HepG2 (cell line): ENCODE measurements around the gene SOWAHB. TPM values are rescaled to one million over a fixed set of nuclear protein-coding genes. Genes with fewer than 3 reads are reported as not detected.
A peak's percentile ranks its signal among the peaks of the same experiment; 100 is the strongest.

Experiments used
- CBX1 ChIP-seq: IDR thresholded peaks from one replicate; pipeline ENCODE4 v1.6.1; 2016; ENCODE audit warnings: antibody characterized with exemption, low read depth
- MED1 ChIP-seq: sonication (generic); formaldehyde crosslinking; IDR thresholded peaks from 2 replicates; pipeline ENCODE4 v1.4.0; 2020; ENCODE audit warnings: missing genetic modification reagents
- MEIS1 ChIP-seq: sonication (generic); formaldehyde crosslinking; IDR thresholded peaks from 2 replicates; pipeline ENCODE4 v1.9.0; 2021; ENCODE audit warnings: mild to moderate bottlenecking, missing genetic modification reagents, moderate library complexity, borderline replicate concordance
- MYC ChIP-seq: sonication (generic); formaldehyde crosslinking; IDR thresholded peaks from 2 replicates; pipeline ENCODE4 v1.9.0; 2021; ENCODE audit warnings: missing genetic modification reagents, borderline replicate concordance
- NONO ChIP-seq, 2 experiments: fragments of 450-650 bp in 1 of 2; sonication (generic) in 1 of 2; formaldehyde crosslinking in 1 of 2; IDR thresholded peaks in 1 of 2; conservative IDR thresholded peaks in 1 of 2; 2 replicates each; pipeline versions ENCODE4 v1.6.1 to v1.8.0; 2017 to 2022; ENCODE audit warnings: mild to moderate bottlenecking in 1 of 2, missing genetic modification reagents in 1 of 2, moderate library complexity in 1 of 2
- PPARG ChIP-seq: conservative IDR thresholded peaks from 2 replicates; pipeline ENCODE4 v1.6.1; 2016; ENCODE audit warnings: missing biosample characterization, missing genetic modification reagents
- REXO4 ChIP-seq: sonication (generic); formaldehyde crosslinking; IDR thresholded peaks from 2 replicates; pipeline ENCODE4 v1.8.0; 2022; ENCODE audit warnings: missing genetic modification reagents, mild to moderate bottlenecking, borderline replicate concordance
- RFX5 ChIP-seq: IDR thresholded peaks from 2 replicates; pipeline ENCODE4 v1.6.1; 2011; ENCODE audit warnings: low read depth, low read length, improper control_type of control experiment
- SNAI1 ChIP-seq: sonication (generic); formaldehyde crosslinking; IDR thresholded peaks from 2 replicates; pipeline ENCODE4 v1.5.0; 2020; ENCODE audit warnings: mild to moderate bottlenecking, missing genetic modification reagents, borderline replicate concordance
- STAT5B ChIP-seq: sonication (generic); formaldehyde crosslinking; IDR thresholded peaks from 2 replicates; pipeline ENCODE4 v1.4.0; 2020; ENCODE audit warnings: missing genetic modification reagents
- TFDP1 ChIP-seq: IDR thresholded peaks from 2 replicates; pipeline ENCODE4 v1.6.1; 2016; ENCODE audit warnings: missing compliant biosample characterization, missing genetic modification reagents, borderline replicate concordance
- ZNF136 ChIP-seq: sonication (generic); formaldehyde crosslinking; IDR thresholded peaks from 2 replicates; pipeline ENCODE4 v1.8.1; 2022; ENCODE audit warnings: low read depth, mild to moderate bottlenecking, moderate library complexity, missing genetic modification reagents
- ZNF142 ChIP-seq: sonication (generic); formaldehyde crosslinking; IDR thresholded peaks from 2 replicates; pipeline ENCODE4 v1.4.0; 2020; ENCODE audit warnings: missing genetic modification reagents
- ZNF264 ChIP-seq: sonication (generic); formaldehyde crosslinking; IDR thresholded peaks from 2 replicates; pipeline ENCODE4 v1.4.0; 2020; ENCODE audit warnings: missing genetic modification reagents
- ZNF672 ChIP-seq: sonication (generic); formaldehyde crosslinking; IDR thresholded peaks from 2 replicates; pipeline ENCODE4 v1.8.1; 2022; ENCODE audit warnings: missing genetic modification reagents
- ZNF772 ChIP-seq: sonication (generic); formaldehyde crosslinking; IDR thresholded peaks from 2 replicates; pipeline ENCODE4 v1.5.0; 2020; ENCODE audit warnings: mild to moderate bottlenecking, missing genetic modification reagents
- ZNF878 ChIP-seq: sonication (generic); formaldehyde crosslinking; IDR thresholded peaks from 2 replicates; pipeline ENCODE4 v1.8.1; 2023; ENCODE audit warnings: mild to moderate bottlenecking, missing genetic modification reagents, moderate library complexity
- polyA plus RNA-seq, 8 experiments: library from polyadenylated mRNA; depleted of rRNA in 3 of 8; stranded (reverse) in 7 of 8; unstranded in 1 of 8; fragments of >200 nt; fragmentation: Illumina TruSeq in 4 of 8; extraction: Trizol in 4 of 8; gene quantifications; 2 replicates each; pipeline versions ENCODE4 v1.2.1 to v1.2.3, GENCODE V29; 2011 to 2016; ENCODE audit warnings: low read depth in 4 of 8, missing spikeins in 1 of 8, mixed read lengths in 1 of 8; ENCODE audit not compliant: insufficient read depth in 1 of 8
- total RNA-seq, 5 experiments: library from RNA; depleted of rRNA; stranded (reverse); fragments of >200 nt; fragmentation: Illumina TruSeq; extraction: Trizol; gene quantifications; 2 replicates each; pipeline ENCODE4 v1.2.3, GENCODE V29; 2016; ENCODE audit warnings: low read depth in 1 of 5
- TF ChIP-seq, protein P1 (sequence below): sonication (generic); formaldehyde crosslinking; IDR thresholded peaks from 2 replicates; pipeline ENCODE4 v1.8.1; 2022; ENCODE audit warnings: mild to moderate bottlenecking, missing genetic modification reagents
- TF ChIP-seq, protein P2 (sequence below): sonication (generic); formaldehyde crosslinking; conservative IDR thresholded peaks from 2 replicates; pipeline ENCODE4 v1.8.0; 2022; ENCODE audit warnings: mild to moderate bottlenecking, moderate library complexity, missing genetic modification reagents

SOWAHB gene
- total and polyA plus RNA-seq, 2 of the 13 experiments (the other 11 are each of a cell fraction or from before 2014, with no cell fraction given): 0.12 to 0.51 TPM

GRCh38 chr4:76897536-76898384 is at the start of gene SOWAHB (continued):
- TF ChIP-seq ZNF142 (no peak), TFDP1 (CRISPR knock-in tag) (no peak), ZNF772 (CRISPR knock-in tag) (0 out of 2 replicates have a peak, but pooled peaks have one; percentile 28), ZNF136 (CRISPR knock-in tag) (no peak), ZNF264 (CRISPR knock-in tag) (no peak), MYC (CRISPR knock-in tag) (peak; percentile 8; the same call in 1 of the 2 replicates), ZNF672 (CRISPR knock-in tag) (no peak), STAT5B (no peak), PPARG (CRISPR knock-in tag) (peak; percentile 87), SNAI1 (CRISPR knock-in tag) (no peak), CBX1 (no peak), RFX5 (no peak), MEIS1 (CRISPR knock-in tag) (no peak), ZNF878 (CRISPR knock-in tag) (no peak), REXO4 (CRISPR knock-in tag) (no peak), NONO (IDR thresholded peaks at IDR 0.05) (no peak), NONO (CRISPR knock-in tag; conservative IDR thresholded peaks at IDR 0.05) (no peak), MED1 (no peak)
- TF ChIP-seq, protein P1, sequence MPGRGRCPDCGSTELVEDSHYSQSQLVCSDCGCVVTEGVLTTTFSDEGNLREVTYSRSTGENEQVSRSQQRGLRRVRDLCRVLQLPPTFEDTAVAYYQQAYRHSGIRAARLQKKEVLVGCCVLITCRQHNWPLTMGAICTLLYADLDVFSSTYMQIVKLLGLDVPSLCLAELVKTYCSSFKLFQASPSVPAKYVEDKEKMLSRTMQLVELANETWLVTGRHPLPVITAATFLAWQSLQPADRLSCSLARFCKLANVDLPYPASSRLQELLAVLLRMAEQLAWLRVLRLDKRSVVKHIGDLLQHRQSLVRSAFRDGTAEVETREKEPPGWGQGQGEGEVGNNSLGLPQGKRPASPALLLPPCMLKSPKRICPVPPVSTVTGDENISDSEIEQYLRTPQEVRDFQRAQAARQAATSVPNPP (CRISPR knock-in tag): no peak
- TF ChIP-seq, protein P2, sequence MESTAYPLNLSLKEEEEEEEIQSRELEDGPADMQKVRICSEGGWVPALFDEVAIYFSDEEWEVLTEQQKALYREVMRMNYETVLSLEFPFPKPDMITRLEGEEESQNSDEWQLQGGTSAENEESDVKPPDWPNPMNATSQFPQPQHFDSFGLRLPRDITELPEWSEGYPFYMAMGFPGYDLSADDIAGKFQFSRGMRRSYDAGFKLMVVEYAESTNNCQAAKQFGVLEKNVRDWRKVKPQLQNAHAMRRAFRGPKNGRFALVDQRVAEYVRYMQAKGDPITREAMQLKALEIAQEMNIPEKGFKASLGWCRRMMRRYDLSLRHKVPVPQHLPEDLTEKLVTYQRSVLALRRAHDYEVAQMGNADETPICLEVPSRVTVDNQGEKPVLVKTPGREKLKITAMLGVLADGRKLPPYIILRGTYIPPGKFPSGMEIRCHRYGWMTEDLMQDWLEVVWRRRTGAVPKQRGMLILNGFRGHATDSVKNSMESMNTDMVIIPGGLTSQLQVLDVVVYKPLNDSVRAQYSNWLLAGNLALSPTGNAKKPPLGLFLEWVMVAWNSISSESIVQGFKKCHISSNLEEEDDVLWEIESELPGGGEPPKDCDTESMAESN (CRISPR knock-in tag): 0 out of 2 replicates have a peak, but pooled peaks have one; percentile 36
